IMR-90 (cell line): ENCODE measurements around the gene RNASE7. TPM values are rescaled to one million over a fixed set of nuclear protein-coding genes. Genes with fewer than 3 reads are reported as not detected.

Experiments used
- ATAC-seq: fragments of 200-7000 bp; cut with Tn5 transposase; 2 replicates; pipeline ENCODE4 v1.9.1; 2020; ENCODE audit warnings: low read depth, mild to moderate bottlenecking, moderate library complexity
- BruUV-seq: library from RNA; stranded (reverse); fragments of 400-500 nt; replicated peaks from 2 replicates; lab custom pipeline; 2021; lab: Mats Ljungman, UMichigan
- CTCF ChIA-PET: fragments of 300-600 bp; formaldehyde crosslinking; extraction: SDS; loops from one replicate; lab custom pipeline; 2021; ENCODE audit warnings: antibody characterized with exemption; lab: Yijun Ruan, JAX
- POLR2A ChIA-PET: fragments of 300-600 bp; sonication (Branson Sonifier 250); formaldehyde crosslinking; loops from one replicate; lab custom pipeline; 2022; ENCODE audit warnings: antibody characterized with exemption; ENCODE audit not compliant: unreplicated experiment; lab: Charles Lee
- DNase-seq: peaks from one replicate; pipeline ENCODE4 v3.0.0; 2013
- H2AFZ ChIP-seq: replicated peaks from 2 replicates; pipeline ENCODE3; 2013; ENCODE audit warnings: low read length, mild to moderate bottlenecking; ENCODE audit not compliant: poor library complexity
- H2AK5ac ChIP-seq: 2 replicates; pipeline ENCODE4 v1.6.1; 2013; ENCODE audit warnings: low read depth, low read length, inconsistent platforms
- H2AK9ac ChIP-seq: replicated peaks from 2 replicates; pipeline ENCODE3; 2013; ENCODE audit warnings: mild to moderate bottlenecking, low read depth, low read length, moderate library complexity; ENCODE audit not compliant: poor library complexity
- H2BK120ac ChIP-seq: 2 replicates; pipeline ENCODE4 v1.6.1; 2013; ENCODE audit warnings: low read depth, low read length, inconsistent platforms
- H2BK15ac ChIP-seq: 3 replicates; pipeline ENCODE4 v1.6.1; 2013; ENCODE audit warnings: low read depth, low read length, inconsistent platforms
- H2BK20ac ChIP-seq: 2 replicates; pipeline ENCODE4 v1.6.1; 2013; ENCODE audit warnings: low read depth, mild to moderate bottlenecking, inconsistent platforms, low read length, moderate library complexity
- H2BK5ac ChIP-seq: 2 replicates; pipeline ENCODE4 v1.6.1; 2013; ENCODE audit warnings: mild to moderate bottlenecking, low read depth, low read length, inconsistent platforms; ENCODE audit not compliant: poor library complexity, severe bottlenecking
- H3K14ac ChIP-seq: replicated peaks from 2 replicates; pipeline ENCODE4 v1.6.1; 2013; ENCODE audit warnings: low read depth, low read length, inconsistent platforms
- H3K18ac ChIP-seq: 2 replicates; pipeline ENCODE4 v1.6.1; 2013; ENCODE audit warnings: low read depth, low read length, control low read depth
- H3K23ac ChIP-seq: 2 replicates; pipeline ENCODE4 v1.6.1; 2013; ENCODE audit warnings: low read depth, low read length, inconsistent platforms
- H3K27ac ChIP-seq: 2 replicates; pipeline ENCODE4 v1.5.1; 2013; ENCODE audit warnings: mild to moderate bottlenecking, control low read depth, low read length; ENCODE audit not compliant: insufficient read depth
- H3K27me3 ChIP-seq: 2 replicates; pipeline ENCODE4 v1.6.1; 2013; ENCODE audit warnings: low read length; ENCODE audit not compliant: control insufficient read depth, insufficient read depth
- H3K36me3 ChIP-seq: 2 replicates; pipeline ENCODE4 v1.6.1; 2013; ENCODE audit warnings: low read length, mixed read lengths; ENCODE audit not compliant: control insufficient read depth, insufficient read depth
- H3K4ac ChIP-seq: 2 replicates; pipeline ENCODE4 v1.6.1; 2013; ENCODE audit warnings: low read depth, low read length, inconsistent platforms
- H3K4me1 ChIP-seq: 2 replicates; pipeline ENCODE4 v1.6.1; 2013; ENCODE audit warnings: low read length, mixed read lengths; ENCODE audit not compliant: control insufficient read depth, insufficient read depth
- H3K4me2 ChIP-seq: 2 replicates; pipeline ENCODE4 v1.6.1; 2013; ENCODE audit warnings: low read depth, mild to moderate bottlenecking, control low read depth, low read length, moderate library complexity
- H3K4me3 ChIP-seq: 2 replicates; pipeline ENCODE4 v1.5.1; 2013; ENCODE audit warnings: low read depth, mild to moderate bottlenecking, control low read depth, low read length, moderate library complexity; ENCODE audit not compliant: insufficient read depth
- H3K56ac ChIP-seq: 2 replicates; pipeline ENCODE4 v1.6.1; 2013; ENCODE audit warnings: low read length, inconsistent platforms; ENCODE audit not compliant: insufficient read depth; ENCODE audit errors: extremely low read depth
- H3K79me1 ChIP-seq, 2 experiments: 2 replicates each; pipeline ENCODE4 v1.6.1; 2013; ENCODE audit warnings: low read length in 2 of 2, inconsistent platforms in 1 of 2, low read depth in 1 of 2
- H3K9ac ChIP-seq: 2 replicates; pipeline ENCODE4 v1.6.1; 2013; ENCODE audit warnings: low read depth, low read length, control low read depth
- H3K9me1 ChIP-seq: 2 replicates; pipeline ENCODE4 v1.6.1; 2013; ENCODE audit warnings: low read length, inconsistent platforms; ENCODE audit not compliant: insufficient read depth
- H3K9me3 ChIP-seq: 2 replicates; pipeline ENCODE4 v1.6.1; 2013; ENCODE audit warnings: low read length; ENCODE audit not compliant: control insufficient read depth, insufficient read depth
- H4K20me1 ChIP-seq: 2 replicates; pipeline ENCODE4 v1.6.1; 2013; ENCODE audit warnings: low read length, inconsistent platforms; ENCODE audit not compliant: insufficient read depth
- H4K5ac ChIP-seq: 2 replicates; pipeline ENCODE4 v1.6.1; 2013; ENCODE audit warnings: mild to moderate bottlenecking, low read depth, low read length, control low read depth
- H4K8ac ChIP-seq, 2 experiments: 2 replicates each; pipeline ENCODE4 v1.6.1; 2013; ENCODE audit warnings: low read depth in 2 of 2, low read length in 2 of 2, control low read depth in 1 of 2, inconsistent platforms in 1 of 2
- H4K91ac ChIP-seq: 2 replicates; pipeline ENCODE4 v1.6.1; 2013; ENCODE audit warnings: low read depth, low read length, inconsistent platforms; ENCODE audit not compliant: insufficient read depth
- CEBPB ChIP-seq: IDR thresholded peaks from 2 replicates; pipeline ENCODE4 v1.6.1; 2012; ENCODE audit warnings: low read depth, low read length, improper control_type of control experiment
- FOS ChIP-seq: fragments of 150-350 bp; IDR thresholded peaks from 2 replicates; pipeline ENCODE4 v1.6.1; 2016; ENCODE audit warnings: low read depth, low read length
- WGBS, 2 experiments: methylation state at CpG; one replicate each; pipeline versions ENCODE4 v1.1.5 to v1.1.7; 2013; ENCODE audit warnings: missing lambda C conversion rate in 2 of 2; ENCODE audit not compliant: insufficient read length in 1 of 2; ENCODE audit errors: extremely low coverage in 2 of 2; 5-methylcytosine and 5-hydroxymethylcytosine counted together
- dilution Hi-C: fragments of 300-500 bp; cut with HindIII; formaldehyde crosslinking; loops from one replicate; pipeline ENCODE4 v1.14.3; 2018; ENCODE audit warnings: low sequenced_read_pairs; ENCODE audit not compliant: unreplicated experiment
- in situ Hi-C: fragments of 300-500 bp; cut with MboI; formaldehyde crosslinking; loops from 3 replicates; pipeline ENCODE4 v1.14.3; 2019; ENCODE audit warnings: low sequenced_read_pairs, inconsistent platforms, mixed read lengths
- intact Hi-C: fragments of 100-400 bp; cut with micrococcal nuclease; formaldehyde crosslinking; loops from 2 replicates; pipeline ENCODE4 v1.10.0; 2022
- polyA plus RNA-seq, 3 experiments: library from polyadenylated mRNA; depleted of rRNA; stranded (reverse); fragments of >200 nt; gene quantifications; 2 replicates each; pipeline ENCODE4 v1.2.3, GENCODE V29; 2012; ENCODE audit warnings: low replicate concordance in 1 of 3
- total RNA-seq: library from RNA; depleted of rRNA; stranded (reverse); fragments of >200 nt; gene quantifications from 2 replicates; pipeline ENCODE4 v1.2.3, GENCODE V29; 2012

RNASE7 gene
- total and polyA plus RNA-seq, 2 of the 4 experiments (the other 2 are of a cell fraction) = not detected

GRCh38 chr14:21043974-21044618 lies 1.9 kb downstream of the RNASE7 start:
- H3K23ac ChIP-seq = no peak overlapping the region
- H4K8ac ChIP-seq = no peak overlapping the region
- WGBS, 2 experiments = no CpG with 5 or more reads among the region's 6 CpGs
- no peak overlapping the region for H3K9ac ChIP-seq
- ATAC-seq (no peak), DNase-seq (no peak)
- H3K4ac ChIP-seq = no peak overlapping the region
- no peak overlapping the region for H3K56ac ChIP-seq
- in situ Hi-C loops (no loop called here), dilution Hi-C loops (no loop called here), intact Hi-C loops (no loop called here)
- H3K4me3 ChIP-seq = no peak overlapping the region
- H3K27ac ChIP-seq = no peak overlapping the region
- BruUV-seq = no TSS peak
- no peak overlapping the region for H3K4me2 ChIP-seq
- H4K91ac ChIP-seq = no peak overlapping the region
- H2BK120ac ChIP-seq = no peak overlapping the region
- no peaks in the 10 kb centered on the region for H3K79me1 ChIP-seq
- no peaks in the 10 kb centered on the region for H4K20me1 ChIP-seq
- no peak overlapping the region for H4K5ac ChIP-seq
- H3K36me3 ChIP-seq = no peaks in the 10 kb centered on the region
- no peak overlapping the region for H2AFZ ChIP-seq
- no peak overlapping the region for H3K18ac ChIP-seq
- POLR2A ChIA-PET = no interaction called here
- CTCF ChIA-PET = interaction anchor here (1.2 kb wide), 1 partner anchor 29 kb away, joined by 6 read pairs; no protein-coding TSS in a partner anchor
- H2BK5ac ChIP-seq = no peak overlapping the region
- no peaks in the 10 kb centered on the region for H3K9me3 ChIP-seq
- peaks cover 3% of the 10 kb centered on the region for H3K4me1 ChIP-seq
- no peak overlapping the region for H2AK5ac ChIP-seq
- no peak overlapping the region for H2AK9ac ChIP-seq
- no peak overlapping the region for H2BK15ac ChIP-seq
- no peaks in the 10 kb centered on the region for H3K9me1 ChIP-seq
- H3K14ac ChIP-seq = no peak overlapping the region
- H3K27me3 ChIP-seq = peaks cover 25% of the 10 kb centered on the region
- H2BK20ac ChIP-seq = no peak overlapping the region
- TF ChIP-seq FOS (no peak), CEBPB (peak; percentile 85)
